GM21723 (cell line): ENCODE results near the gene ATP5PO.
A peak's percentile ranks its signal among the peaks of the same experiment; 100 is the strongest.

Source experiments
- ATAC-seq: cut with Tn5 transposase; IDR thresholded peaks from one replicate; pipeline ENCODE4 v1.9.1; 2021; ENCODE audit warnings: mild to moderate bottlenecking, moderate library complexity; ENCODE audit not compliant: unreplicated experiment

The ATP5PO gene

GRCh38 chr21:33915368-33916199, at the start of gene ATP5PO:
TSS of gene ATP5PO (minus strand) at chr21:33915804. CDS start at chr21:33915763, 41 bp downstream.
- ATAC-seq, result peak; percentile 96

DNA sequence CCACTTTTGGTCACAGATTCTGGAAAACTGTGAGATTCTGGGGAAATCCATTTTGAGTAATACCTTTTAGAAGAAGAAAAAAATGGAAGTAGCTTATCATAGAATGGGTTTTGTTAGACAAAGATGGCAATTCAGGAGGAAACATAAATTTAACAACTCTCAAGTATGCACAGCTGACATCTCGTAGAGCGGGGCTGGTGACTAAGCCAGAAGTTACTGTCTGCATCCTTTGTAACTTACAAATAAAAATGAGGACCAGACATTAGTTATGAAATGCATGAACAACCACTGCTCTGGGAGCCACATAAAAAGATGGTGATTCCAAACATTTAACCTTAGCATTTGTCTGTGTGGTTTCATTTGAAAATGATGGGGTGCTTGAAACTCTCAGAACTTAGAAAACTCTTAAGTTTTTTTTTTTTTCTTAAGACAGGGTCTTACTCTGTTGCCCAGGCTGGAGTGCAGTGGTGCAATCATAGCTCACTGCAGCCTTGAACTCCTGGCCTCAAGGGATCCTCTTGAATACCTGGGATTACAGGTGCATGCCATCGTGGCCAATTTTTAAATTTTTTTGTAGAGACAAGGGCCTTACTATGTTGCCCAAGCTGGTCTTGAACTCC, 49.2 kb upstream of the ATP5PO start:
- ATAC-seq, result no peak

- ATAC-seq, result no peak
These were observed 48.4 kb upstream of the ATP5PO start for GRCh38 chr21:33963848-33964555.

DNA sequence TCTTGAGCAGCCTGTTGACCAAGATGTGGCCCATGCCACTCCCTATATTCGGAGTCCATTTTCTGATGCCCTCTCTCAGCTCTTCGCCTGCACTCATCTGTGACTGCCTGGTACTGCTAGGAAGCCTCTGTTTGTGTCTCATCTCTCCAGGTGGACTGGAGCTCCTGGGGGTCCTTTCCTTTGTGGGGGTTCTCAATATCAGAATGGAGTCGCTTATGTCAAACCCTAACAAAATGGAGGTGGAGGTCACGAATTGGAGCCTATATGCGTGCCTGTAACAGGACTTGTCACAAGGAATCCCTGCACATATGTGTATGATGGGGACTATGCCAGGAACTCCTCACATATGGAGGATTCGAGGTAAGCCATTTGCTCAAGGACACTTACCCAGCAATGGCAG, 46.7 kb upstream of the ATP5PO start:
- ATAC-seq, result no peak

DNA sequence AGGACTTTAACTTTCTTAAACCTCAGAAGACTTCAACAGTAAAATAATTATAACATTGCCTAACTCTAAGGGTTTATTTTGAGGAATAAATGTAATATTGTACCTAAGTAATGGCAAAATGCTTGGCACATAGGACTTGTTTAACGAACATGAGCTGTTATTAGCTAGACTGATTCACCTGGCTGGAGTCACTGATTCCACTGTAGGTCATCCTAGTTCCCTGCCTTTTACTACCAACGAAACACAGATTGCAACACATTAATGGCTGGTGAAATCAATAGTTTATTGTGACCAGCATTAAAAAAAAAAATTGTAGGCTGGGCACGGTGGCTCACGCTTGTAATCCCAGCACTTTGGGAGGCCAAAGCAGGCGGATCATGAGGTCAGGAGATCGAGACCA, 45.5 kb upstream of the ATP5PO start:
- no peak for ATAC-seq

- no peak for ATAC-seq
These were observed 44.1 kb upstream of the ATP5PO start for GRCh38 chr21:33959680-33960079.

DNA sequence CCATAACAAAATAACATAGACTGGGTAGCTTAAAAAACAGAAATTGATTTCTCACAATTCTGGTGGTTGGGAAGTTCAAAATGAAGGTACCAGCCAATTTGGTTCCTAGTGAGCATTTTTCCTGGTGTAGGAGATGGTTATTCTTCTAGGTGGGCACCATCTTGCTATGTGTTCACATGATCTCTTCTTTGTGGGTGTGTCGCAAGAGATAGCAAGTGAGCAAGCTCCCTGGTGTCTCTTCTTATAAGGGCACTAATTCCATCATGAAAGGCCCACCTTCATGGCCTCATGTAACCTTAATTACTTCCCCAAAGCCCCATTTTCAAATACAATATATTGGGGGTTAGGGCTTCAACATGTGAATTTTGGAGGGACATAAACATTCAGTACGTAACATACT, 38.8 kb upstream of the ATP5PO start:
- no peak for ATAC-seq

- no peak for ATAC-seq
These were observed 35.9 kb upstream of the ATP5PO start for GRCh38 chr21:33951276-33952178.

GRCh38 chr21:33950431-33951079, 35.0 kb upstream of the ATP5PO start:
- no peak for ATAC-seq

DNA sequence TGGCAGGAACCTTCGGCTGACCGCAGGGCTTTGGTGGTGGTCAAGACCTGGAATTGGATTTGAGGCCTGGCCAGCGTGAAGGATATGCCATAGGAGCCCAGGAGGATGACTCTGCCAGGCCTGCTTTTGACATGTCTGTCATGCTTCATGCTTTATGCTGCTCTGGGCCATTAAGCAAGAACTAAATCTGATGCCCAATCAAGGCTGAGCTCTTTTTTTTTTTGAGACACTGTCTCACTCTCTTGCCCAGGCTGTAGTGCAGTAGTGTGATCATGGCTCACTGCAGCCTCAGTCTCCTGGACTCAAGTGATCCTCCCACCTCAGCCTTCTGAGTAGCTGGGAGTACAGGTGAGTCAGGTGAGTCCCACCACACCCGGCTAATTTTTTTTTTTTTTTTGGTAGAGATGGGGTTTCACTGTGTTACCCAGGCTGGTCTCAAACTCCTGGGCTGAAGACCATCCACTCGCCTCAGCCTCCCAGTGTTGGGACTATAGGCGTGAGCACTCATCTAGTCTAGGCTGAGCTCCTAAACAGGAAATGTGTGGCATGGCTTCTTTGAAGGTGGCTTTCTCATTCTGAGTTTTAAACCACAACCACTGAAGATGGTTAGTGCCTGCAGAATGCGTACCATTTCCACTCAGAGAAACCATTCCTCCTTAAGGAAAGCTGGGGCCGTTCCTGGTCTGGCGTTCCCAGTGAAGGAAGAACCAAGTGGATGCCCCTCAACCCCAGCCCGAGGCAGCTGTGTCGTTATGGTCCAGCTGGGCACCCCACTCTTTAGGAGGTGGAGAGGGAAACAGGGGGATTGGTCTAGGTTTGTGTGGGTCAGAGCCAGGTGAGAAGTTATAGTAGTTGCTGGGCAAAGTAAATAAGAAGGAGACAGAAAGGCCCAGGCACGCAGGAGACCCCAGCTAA, 34.2 kb upstream of the ATP5PO start:
- ATAC-seq, result peak; percentile 25

- no peak for ATAC-seq
These were observed 33.4 kb upstream of the ATP5PO start for GRCh38 chr21:33948951-33949444.

DNA sequence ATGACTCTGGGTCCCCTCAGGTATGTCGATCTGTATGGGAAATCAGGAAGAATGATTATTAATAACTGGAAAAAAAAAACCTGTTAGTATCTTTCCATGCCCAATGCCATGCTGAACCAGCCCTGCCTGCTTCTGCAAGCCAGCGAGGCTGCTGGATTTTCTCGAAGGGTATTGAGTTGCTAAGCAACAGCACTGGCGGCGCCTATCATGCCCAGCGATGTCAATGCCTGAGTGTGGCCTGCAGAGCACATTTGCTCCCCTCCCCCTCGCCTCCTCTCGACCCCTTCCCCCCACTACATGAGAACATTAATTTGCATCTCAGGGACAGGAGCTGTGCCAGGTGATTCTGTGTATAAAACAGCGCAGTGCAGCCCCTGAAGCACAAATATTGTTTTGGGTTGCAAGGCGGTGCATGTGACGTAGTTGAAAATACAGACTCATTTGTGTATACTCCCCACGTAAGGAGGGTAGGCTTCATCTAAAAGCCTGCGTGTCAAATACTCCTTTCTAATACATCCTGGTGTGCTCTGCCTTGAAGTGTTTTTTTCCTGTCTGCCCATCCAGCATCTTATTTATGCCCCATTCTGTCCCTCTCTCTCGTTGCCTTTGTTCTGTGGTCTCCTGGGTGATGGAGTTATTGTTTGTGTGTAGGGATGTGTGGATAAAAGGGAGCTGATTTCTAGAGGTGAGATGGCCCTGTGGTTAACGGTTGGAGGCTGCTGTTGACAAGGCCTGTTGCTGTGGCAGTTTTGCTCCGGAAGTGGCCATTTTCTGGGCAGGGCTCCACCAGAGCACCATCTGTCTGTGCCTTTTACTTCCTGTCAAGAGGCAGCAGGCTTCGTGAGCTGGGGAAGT, 32.7 kb upstream of the ATP5PO start:
- peak; percentile 44 for ATAC-seq

- ATAC-seq, result peak; percentile 67
These were observed 32.0 kb upstream of the ATP5PO start for GRCh38 chr21:33947451-33948095.

DNA sequence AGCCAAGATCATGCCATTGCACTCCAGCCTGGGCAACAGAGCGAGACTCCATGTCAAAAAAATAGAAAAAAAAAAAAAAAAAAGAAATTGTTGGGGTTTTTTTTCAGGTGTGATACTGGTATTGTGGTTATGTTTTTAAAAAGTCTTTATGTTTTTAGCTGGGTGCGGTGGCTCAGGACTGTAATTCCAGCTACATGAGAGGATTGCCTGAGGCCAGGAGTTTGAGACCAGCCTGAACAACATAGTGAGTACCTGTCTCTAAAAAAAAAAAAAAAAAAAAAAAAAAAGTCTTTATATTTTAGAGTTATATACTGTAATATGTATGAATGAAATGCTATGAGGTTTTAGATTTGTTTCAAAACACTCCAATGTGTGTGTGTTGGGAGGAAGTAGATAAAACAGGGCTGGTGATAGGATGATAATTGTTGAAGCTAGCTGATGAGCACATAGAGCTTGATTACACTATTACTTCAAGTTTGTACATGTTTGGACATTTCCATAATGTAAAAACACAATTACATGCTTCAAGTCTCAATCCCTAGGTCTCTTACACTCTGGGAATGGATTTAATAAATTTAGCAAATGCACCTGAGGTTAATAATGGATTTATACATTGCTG, 30.2 kb upstream of the ATP5PO start:
- ATAC-seq, result no peak

DNA sequence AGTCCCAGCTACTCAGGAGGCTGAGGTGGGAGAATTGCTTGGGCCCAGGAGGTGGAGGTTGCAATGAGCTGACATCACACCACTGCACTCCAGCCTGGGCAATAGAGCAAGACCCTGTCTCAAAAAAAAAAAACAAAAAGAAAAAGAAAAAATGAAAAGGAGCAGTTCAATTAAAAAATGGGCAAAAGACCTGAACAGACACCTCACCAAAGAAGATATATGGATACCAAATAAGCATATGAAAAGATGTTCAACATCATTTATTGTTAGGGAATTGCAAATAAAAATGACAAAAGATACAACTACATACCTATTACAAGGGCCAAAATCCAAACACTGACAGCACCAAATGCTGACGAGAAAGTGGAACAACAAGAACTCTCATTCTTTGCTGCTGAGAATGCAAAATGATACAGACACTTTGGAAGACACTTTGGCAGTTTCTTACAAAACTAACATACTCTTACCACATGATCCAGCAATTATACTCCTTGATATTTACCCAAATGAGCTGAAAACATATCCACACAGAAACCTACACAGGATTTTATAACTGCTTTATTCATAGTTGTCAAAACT, 28.7 kb upstream of the ATP5PO start:
- no peak for ATAC-seq

DNA sequence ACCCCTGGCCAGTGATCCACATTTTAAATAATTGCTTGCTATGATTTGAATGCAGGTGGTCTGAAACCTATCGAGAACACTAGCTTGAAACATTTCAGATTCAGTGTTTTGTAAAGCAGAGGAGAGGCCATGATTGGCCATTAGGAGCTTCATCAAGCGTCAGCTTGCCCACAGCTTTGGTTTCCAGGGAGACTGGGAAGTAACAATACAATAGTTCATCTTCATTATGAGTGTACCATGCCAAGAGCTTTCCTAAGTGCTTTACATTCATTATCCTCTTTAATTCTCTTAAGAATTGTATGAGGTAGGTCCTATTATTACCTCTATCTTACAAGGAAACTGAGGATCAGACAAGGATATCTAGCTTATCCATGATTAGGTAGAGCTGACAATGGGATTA, 27.7 kb upstream of the ATP5PO start:
- no peak for ATAC-seq

DNA sequence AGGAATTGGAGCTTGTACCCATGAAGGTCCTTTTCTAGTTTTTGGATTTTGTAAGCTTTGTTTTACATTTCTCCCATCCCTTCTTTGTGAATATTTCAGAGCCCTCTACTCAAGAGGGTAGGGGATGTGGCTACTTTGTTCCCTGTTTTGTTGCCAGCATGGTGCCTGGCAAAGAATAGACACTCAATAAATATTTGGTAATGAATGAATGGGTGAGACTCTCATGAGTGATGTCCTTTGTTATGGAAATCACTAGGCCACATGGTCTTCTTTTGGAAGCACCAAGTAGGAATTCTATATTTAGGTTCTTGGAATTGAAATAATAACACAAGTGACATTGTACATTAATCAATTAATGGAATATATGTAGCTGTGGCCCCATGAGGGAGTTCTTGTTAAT, 26.8 kb upstream of the ATP5PO start:
- ATAC-seq, result no peak
